Measurements from ENCODE around the gene EIF1AD.

Gene EIF1AD, protein sequence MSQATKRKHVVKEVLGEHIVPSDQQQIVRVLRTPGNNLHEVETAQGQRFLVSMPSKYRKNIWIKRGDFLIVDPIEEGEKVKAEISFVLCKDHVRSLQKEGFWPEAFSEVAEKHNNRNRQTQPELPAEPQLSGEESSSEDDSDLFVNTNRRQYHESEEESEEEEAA

DNA sequence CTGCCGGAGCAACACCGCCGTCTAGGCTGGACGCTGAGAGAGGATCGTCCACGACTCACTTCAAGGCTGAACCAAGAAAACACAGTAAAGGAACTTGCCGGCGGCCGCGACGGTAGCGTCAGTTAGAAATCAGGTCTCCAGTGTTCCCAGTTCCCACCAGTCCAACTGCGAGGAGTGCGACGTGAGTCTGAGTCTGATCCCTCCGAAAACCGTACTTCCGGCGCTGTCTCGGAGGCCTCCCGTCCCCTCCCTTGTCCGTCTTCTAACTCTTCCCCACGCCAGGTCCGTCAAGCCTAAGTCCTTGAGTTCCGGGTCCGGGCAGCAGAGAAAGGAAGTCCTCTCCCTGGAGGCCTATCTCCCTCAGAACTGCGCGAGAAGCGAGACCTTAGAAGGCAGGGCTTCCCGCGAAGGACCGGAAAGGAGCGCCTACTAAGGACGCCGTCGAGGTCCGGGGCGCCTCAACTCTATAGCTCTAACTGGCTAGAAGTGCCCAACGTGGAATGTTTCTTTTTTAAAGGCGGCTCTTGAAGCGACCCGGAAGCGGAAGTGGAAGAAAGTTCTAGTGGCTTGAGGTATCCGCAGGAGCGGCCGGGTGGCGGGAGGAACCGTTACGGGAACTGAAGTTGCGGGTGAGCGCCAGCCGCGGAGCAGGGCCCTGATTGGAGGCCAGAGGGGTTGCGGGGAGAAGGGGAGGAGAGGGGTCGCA, at the start of gene EIF1AD, which contains the start of gene BANF1:
Gene EIF1AD, minus strand, starts transcription at position 216 of the 706 bp plus-strand sequence. CDS start 1,768 bp downstream, outside the sequence.
Gene BANF1, plus strand, starts transcription at position 562 of the 706 bp plus-strand sequence. CDS start 748 bp downstream, outside the sequence.
- H3K9me3 ChIP-seq (ENCODE audit: insufficient read depth, low read depth, low read length): no peaks in the 10 kb centered on the region
- peaks cover 55% of the 10 kb centered on the region for H3K36me3 ChIP-seq (ENCODE audit: insufficient read depth, low read depth, low read length)
- peak within 1 kb of the TSS; percentile 95 for H3K27ac ChIP-seq (ENCODE audit: low read length)
- peak within 1 kb of the TSS; percentile 99 for H3K4me3 ChIP-seq (ENCODE audit: low read length)
- peaks cover 3% of the 10 kb centered on the region; the same call in 1 of the 2 replicates for H3K4me1 ChIP-seq (ENCODE audit: insufficient read depth, low read length)
- H3K27me3 ChIP-seq (ENCODE audit: insufficient read depth, low read length): no peaks in the 10 kb centered on the region
- H3K9ac ChIP-seq (ENCODE audit: low read depth, low read length): peak within 1 kb of the TSS; percentile 84

- Histone ChIP-seq H3K27me3 (ENCODE audit: insufficient read depth, low read length) (no peaks in the 10 kb centered on the region), H3K36me3 (ENCODE audit: insufficient read depth, low read depth, low read length) (peaks cover 22% of the 10 kb centered on the region), H3K4me3 (ENCODE audit: low read length) (peak overlapping the region; percentile 97), H3K9me3 (ENCODE audit: insufficient read depth, low read depth, low read length) (no peaks in the 10 kb centered on the region), H3K4me1 (ENCODE audit: insufficient read depth, low read length) (peaks cover 17% of the 10 kb centered on the region), H3K9ac (ENCODE audit: low read depth, low read length) (peak overlapping the region; percentile 90; the same call in 1 of the 2 replicates), H3K27ac (ENCODE audit: low read length) (peak overlapping the region; percentile 82)
Measured at GRCh38 chr11:66051371-66051765, 49.4 kb upstream of the EIF1AD start.

DNA sequence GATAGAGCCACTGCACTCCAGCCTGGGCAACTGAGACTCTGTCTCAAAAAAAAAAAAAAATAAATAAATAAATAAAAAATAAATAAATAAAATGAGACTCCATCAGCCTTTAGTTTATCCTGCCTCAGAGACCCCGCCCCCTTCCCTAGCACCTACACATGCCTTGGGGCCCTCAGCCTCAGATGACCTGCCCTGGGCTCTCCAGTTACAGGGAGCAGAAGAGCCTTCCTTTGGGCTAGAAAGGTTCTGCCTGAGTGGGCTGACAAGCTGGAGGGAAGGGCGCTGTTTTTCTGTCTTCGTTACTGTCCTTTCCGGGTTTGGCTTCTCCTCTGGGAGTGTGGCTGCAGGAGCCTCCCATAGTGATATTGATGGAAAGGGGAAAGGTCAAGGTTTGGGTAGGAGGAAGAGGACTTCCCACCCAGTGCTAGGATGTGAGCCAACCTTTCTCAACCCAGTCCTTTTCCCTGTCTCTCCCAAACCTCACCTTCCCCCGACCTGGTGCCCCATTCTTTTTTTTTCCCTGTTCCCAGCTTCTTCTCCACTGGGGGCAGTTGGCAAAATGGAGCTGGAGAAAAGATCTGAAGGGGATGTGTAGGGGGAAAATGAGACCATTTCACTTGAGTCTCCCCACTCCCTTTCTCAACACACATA, 48.7 kb upstream of the EIF1AD start:
- Histone ChIP-seq H3K9me3 (ENCODE audit: insufficient read depth, low read depth, low read length) (no peaks in the 10 kb centered on the region), H3K4me1 (ENCODE audit: insufficient read depth, low read length) (peaks cover 17% of the 10 kb centered on the region), H3K27me3 (ENCODE audit: insufficient read depth, low read length) (no peaks in the 10 kb centered on the region), H3K27ac (ENCODE audit: low read length) (peak overlapping the region; percentile 82), H3K9ac (ENCODE audit: low read depth, low read length) (peak overlapping the region; percentile 90; the same call in 1 of the 2 replicates), H3K36me3 (ENCODE audit: insufficient read depth, low read depth, low read length) (peaks cover 15% of the 10 kb centered on the region), H3K4me3 (ENCODE audit: low read length) (peak overlapping the region; percentile 97)

GRCh38 chr11:66048547-66049323, 46.8 kb upstream of the EIF1AD start, which contains the start of gene GAL3ST3:
Gene GAL3ST3, minus strand, starts transcription at chr11:66049161. Its CDS starts 3,746 bp downstream, at chr11:66045415.
- Histone ChIP-seq H3K4me3 (ENCODE audit: low read length) (peak within 1 kb of the TSS; percentile 84), H3K27ac (ENCODE audit: low read length) (no peak within 1 kb of the TSS), H3K36me3 (ENCODE audit: insufficient read depth, low read depth, low read length) (peaks cover 12% of the 10 kb centered on the region; the same call in 1 of the 2 replicates)

GRCh38 chr11:66047541-66048365, 45.8 kb upstream of the EIF1AD start:
- no peaks in the 10 kb centered on the region for H3K9me3 ChIP-seq (ENCODE audit: insufficient read depth, low read depth, low read length)
- no peak overlapping the region for H3K27ac ChIP-seq (ENCODE audit: low read length)
- no peaks in the 10 kb centered on the region for H3K27me3 ChIP-seq (ENCODE audit: insufficient read depth, low read length)
- H3K4me3 ChIP-seq (ENCODE audit: low read length): peak overlapping the region; percentile 84; the same call in 1 of the 2 replicates
- peaks cover 14% of the 10 kb centered on the region for H3K4me1 ChIP-seq (ENCODE audit: insufficient read depth, low read length)
- peak overlapping the region; percentile 79 for H3K9ac ChIP-seq (ENCODE audit: low read depth, low read length)
- peaks cover 18% of the 10 kb centered on the region; the same call in 1 of the 2 replicates for H3K36me3 ChIP-seq (ENCODE audit: insufficient read depth, low read depth, low read length)

More at GRCh38 chr11:66048547-66049323, 46.8 kb upstream of the EIF1AD start, which contains the start of gene GAL3ST3:
- Histone ChIP-seq H3K9me3 (ENCODE audit: insufficient read depth, low read depth, low read length) (no peaks in the 10 kb centered on the region), H3K9ac (ENCODE audit: low read depth, low read length) (peak within 1 kb of the TSS; percentile 79; the same call in 1 of the 2 replicates), H3K27me3 (ENCODE audit: insufficient read depth, low read length) (no peaks in the 10 kb centered on the region), H3K4me1 (ENCODE audit: insufficient read depth, low read length) (peaks cover 17% of the 10 kb centered on the region)

- Histone ChIP-seq H3K9ac (ENCODE audit: low read depth, low read length) (no peak overlapping the region), H3K4me1 (ENCODE audit: insufficient read depth, low read length) (peaks cover 14% of the 10 kb centered on the region), H3K36me3 (ENCODE audit: insufficient read depth, low read depth, low read length) (peaks cover 21% of the 10 kb centered on the region; the same call in 1 of the 2 replicates), H3K9me3 (ENCODE audit: insufficient read depth, low read depth, low read length) (no peaks in the 10 kb centered on the region), H3K27me3 (ENCODE audit: insufficient read depth, low read length) (no peaks in the 10 kb centered on the region), H3K4me3 (ENCODE audit: low read length) (no peak overlapping the region), H3K27ac (ENCODE audit: low read length) (no peak overlapping the region)
Measured at GRCh38 chr11:66046901-66047300, 44.9 kb upstream of the EIF1AD start.

DNA sequence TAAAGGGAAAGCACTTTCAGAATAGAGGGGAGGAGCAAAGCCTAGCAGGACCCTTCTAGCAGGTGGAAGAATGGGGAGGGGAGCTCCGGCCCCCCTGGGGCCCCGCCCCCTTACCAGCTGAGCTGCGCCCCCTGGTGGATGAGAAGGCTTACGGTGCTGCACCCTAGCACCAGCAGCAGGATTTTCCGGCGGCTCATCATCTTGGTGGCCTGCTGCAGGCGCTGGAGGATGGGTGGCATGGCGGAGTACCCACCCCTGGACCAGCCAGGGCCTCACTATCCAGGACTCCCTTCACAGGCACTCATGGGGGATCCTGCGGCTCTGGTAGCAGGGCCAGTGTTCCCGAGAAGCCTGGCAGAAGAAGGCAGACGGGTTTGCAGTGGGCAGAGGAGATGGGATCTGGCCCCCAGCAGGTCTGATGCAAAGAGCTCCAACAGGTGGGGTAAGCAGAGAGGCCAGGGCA, 43.3 kb upstream of the EIF1AD start:
- Histone ChIP-seq H3K27me3 (ENCODE audit: insufficient read depth, low read length) (no peaks in the 10 kb centered on the region), H3K4me1 (ENCODE audit: insufficient read depth, low read length) (peaks cover 4% of the 10 kb centered on the region; the same call in 1 of the 2 replicates), H3K9me3 (ENCODE audit: insufficient read depth, low read depth, low read length) (no peaks in the 10 kb centered on the region), H3K27ac (ENCODE audit: low read length) (no peak overlapping the region), H3K9ac (ENCODE audit: low read depth, low read length) (0 out of 2 replicates have a peak overlapping the region, but pooled peaks have one; percentile 3), H3K4me3 (ENCODE audit: low read length) (no peak overlapping the region), H3K36me3 (ENCODE audit: insufficient read depth, low read depth, low read length) (peaks cover 30% of the 10 kb centered on the region; the same call in 1 of the 2 replicates)

DNA sequence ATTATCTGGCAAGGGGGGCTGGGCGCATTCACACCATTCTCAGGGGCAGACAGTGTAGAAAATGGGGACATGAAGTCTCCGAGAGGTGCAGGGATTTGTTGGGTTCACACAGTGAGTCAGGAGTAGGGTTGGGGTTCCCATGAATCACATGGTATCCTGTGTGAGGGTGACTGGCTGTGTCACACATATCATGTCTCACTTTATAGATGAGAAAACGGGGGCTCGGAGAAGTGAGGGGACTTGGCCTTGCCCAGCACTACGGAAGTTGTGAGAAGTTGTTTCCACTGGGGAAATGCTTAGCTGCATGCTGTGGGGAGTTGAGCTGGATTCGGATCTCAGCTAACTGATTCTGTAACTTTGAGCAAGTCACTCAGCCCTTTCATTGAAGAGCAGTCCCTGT, 42.8 kb upstream of the EIF1AD start:
- no peak overlapping the region for H3K27ac ChIP-seq (ENCODE audit: low read length)
- no peaks in the 10 kb centered on the region for H3K9me3 ChIP-seq (ENCODE audit: insufficient read depth, low read depth, low read length)
- peaks cover 30% of the 10 kb centered on the region; the same call in 1 of the 2 replicates for H3K36me3 ChIP-seq (ENCODE audit: insufficient read depth, low read depth, low read length)
- H3K9ac ChIP-seq (ENCODE audit: low read depth, low read length): no peak overlapping the region
- H3K4me3 ChIP-seq (ENCODE audit: low read length): no peak overlapping the region
- no peaks in the 10 kb centered on the region for H3K27me3 ChIP-seq (ENCODE audit: insufficient read depth, low read length)
- H3K4me1 ChIP-seq (ENCODE audit: insufficient read depth, low read length): peaks cover 4% of the 10 kb centered on the region; the same call in 1 of the 2 replicates

GRCh38 chr11:66042996-66043906, 41.3 kb upstream of the EIF1AD start:
- Histone ChIP-seq H3K4me3 (ENCODE audit: low read length) (no peak overlapping the region), H3K27ac (ENCODE audit: low read length) (no peak overlapping the region), H3K4me1 (ENCODE audit: insufficient read depth, low read length) (no peaks in the 10 kb centered on the region; the same call in 1 of the 2 replicates), H3K9me3 (ENCODE audit: insufficient read depth, low read depth, low read length) (no peaks in the 10 kb centered on the region), H3K27me3 (ENCODE audit: insufficient read depth, low read length) (no peaks in the 10 kb centered on the region), H3K36me3 (ENCODE audit: insufficient read depth, low read depth, low read length) (peaks cover 30% of the 10 kb centered on the region; the same call in 1 of the 2 replicates), H3K9ac (ENCODE audit: low read depth, low read length) (no peak overlapping the region)
